Effector memory CD8-positive, alpha-beta T cell (primary cell): Measurements from ENCODE around the gene ELFN2.
"Not testable (repeated sequence)": the region's sequence is repeated elsewhere in the genome, so short reads cannot be mapped to it uniquely, and the experiment has no call there.

Experiments
- ATAC-seq: fragments of 150-1000 bp; cut with Tn5 transposase; replicated peaks from 2 replicates; pipeline ENCODE4 v1.10.0; 2021; ENCODE audit warnings: mild to moderate bottlenecking, moderate library complexity
- DNase-seq, 3 experiments: peaks; one replicate each; pipeline ENCODE4 v3.0.0; 2021
- H3K27ac Mint-ChIP-seq, 2 donors: one replicate each; pipeline ENCODE4 v1.8.0; 2022; ENCODE audit warnings: mild to moderate bottlenecking in 2 of 2, mixed read lengths in 2 of 2, moderate library complexity in 2 of 2
- H3K27me3 Mint-ChIP-seq, 2 donors: one replicate each; pipeline ENCODE4 v1.8.0; 2022; ENCODE audit warnings: mixed read lengths in 2 of 2
- H3K36me3 Mint-ChIP-seq: one replicate; pipeline ENCODE4 v1.8.0; 2022; ENCODE audit warnings: mild to moderate bottlenecking, moderate library complexity, mixed read lengths; ENCODE audit not compliant: insufficient read depth
- H3K4me1 Mint-ChIP-seq, 2 donors: one replicate each; pipeline ENCODE4 v1.8.0; 2022; ENCODE audit warnings: low read depth in 2 of 2, mixed read lengths in 2 of 2
- H3K4me3 Mint-ChIP-seq, 2 donors: one replicate each; pipeline ENCODE4 v1.8.0; 2022; ENCODE audit warnings: mild to moderate bottlenecking in 2 of 2, mixed read lengths in 2 of 2, moderate library complexity in 2 of 2
- H3K9me3 Mint-ChIP-seq, 2 donors: one replicate each; pipeline ENCODE4 v1.8.0; 2022; ENCODE audit warnings: mixed read lengths in 2 of 2

ELFN2 gene

DNA sequence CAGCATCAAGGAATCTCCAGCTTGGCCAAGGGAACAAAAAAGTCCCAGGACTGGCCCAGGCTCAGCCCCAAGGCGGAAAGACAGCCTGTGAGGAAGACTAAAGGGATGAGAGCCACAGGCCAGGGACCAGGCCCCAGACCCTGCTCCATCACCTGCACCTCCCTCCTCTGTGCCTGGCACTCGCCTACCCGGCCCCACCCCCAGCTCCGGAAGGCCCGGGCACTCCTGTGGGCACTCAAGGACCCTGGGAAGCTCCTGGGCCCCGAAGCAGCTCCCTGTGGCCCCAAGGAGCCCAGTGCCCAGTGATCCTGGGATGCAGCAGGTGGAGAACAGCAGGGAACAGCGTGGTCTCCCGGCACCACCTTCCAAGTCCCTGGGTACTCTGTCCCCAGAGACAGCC lies 18.2 kb downstream of the ELFN2 start:
- H3K4me3 Mint-ChIP-seq = no peak overlapping the region
- no peak for ATAC-seq
- DNase-seq = no peak
- H3K27ac Mint-ChIP-seq = no peak overlapping the region
- H3K27me3 Mint-ChIP-seq = peaks cover 22 to 69% of the 10 kb centered on the region in 2 donors
- no peaks in the 10 kb centered on the region for H3K36me3 Mint-ChIP-seq
- peaks cover 0 to 7% of the 10 kb centered on the region in 2 donors for H3K4me1 Mint-ChIP-seq
- H3K9me3 Mint-ChIP-seq = no peaks in the 10 kb centered on the region

DNA sequence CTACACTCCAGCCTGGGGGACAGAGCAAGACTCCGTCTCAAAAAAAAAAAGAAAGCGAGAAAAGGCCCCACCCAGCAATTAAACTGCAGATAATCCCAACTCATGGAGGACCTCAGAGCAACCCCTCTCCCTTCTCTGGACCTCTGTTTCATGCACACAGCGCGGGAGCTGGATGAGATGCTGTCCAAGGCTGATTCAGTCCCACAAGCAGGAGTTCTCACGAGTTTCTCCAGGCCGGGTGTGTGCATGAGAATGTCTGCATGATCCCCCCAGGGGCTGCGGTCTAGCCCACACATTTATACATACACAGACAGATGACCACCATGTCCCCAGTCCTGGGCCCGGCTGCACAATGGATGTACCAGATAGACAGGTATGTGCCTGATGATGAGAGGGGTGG lies 19.4 kb downstream of the ELFN2 start:
- no peak overlapping the region for H3K27ac Mint-ChIP-seq
- ATAC-seq (no peak), DNase-seq (no peak)
- H3K27me3 Mint-ChIP-seq = peaks cover 17 to 69% of the 10 kb centered on the region in 2 donors
- no peak overlapping the region for H3K4me3 Mint-ChIP-seq
- no peaks in the 10 kb centered on the region for H3K36me3 Mint-ChIP-seq
- peaks cover 0 to 4% of the 10 kb centered on the region in 2 donors for H3K4me1 Mint-ChIP-seq
- H3K9me3 Mint-ChIP-seq = no peaks in the 10 kb centered on the region

- no peak for ATAC-seq
- Mint-ChIP-seq H3K4me1 (no peaks in the 10 kb centered on the region), H3K4me3 (no peak overlapping the region), H3K27ac (no peak overlapping the region), H3K27me3 (peaks cover 17 to 62% of the 10 kb centered on the region in 2 donors), H3K9me3 (no peaks in the 10 kb centered on the region), H3K36me3 (no peaks in the 10 kb centered on the region)
- DNase-seq = no peak
Measured at GRCh38 chr22:37406441-37407235, 20.6 kb downstream of the ELFN2 start.

GRCh38 chr22:37404091-37404490 lies 23.2 kb downstream of the ELFN2 start:
- H3K36me3 Mint-ChIP-seq = no peaks in the 10 kb centered on the region
- no peak overlapping the region for H3K27ac Mint-ChIP-seq
- H3K27me3 Mint-ChIP-seq = peaks cover 8 to 46% of the 10 kb centered on the region in 2 donors
- no peak overlapping the region for H3K4me3 Mint-ChIP-seq
- DNase-seq (no peak), ATAC-seq (no peak)
- no peaks in the 10 kb centered on the region for H3K4me1 Mint-ChIP-seq
- H3K9me3 Mint-ChIP-seq = no peaks in the 10 kb centered on the region

GRCh38 chr22:37403267-37403960 lies 23.9 kb downstream of the ELFN2 start:
- Mint-ChIP-seq H3K36me3 (no peaks in the 10 kb centered on the region), H3K9me3 (no peaks in the 10 kb centered on the region), H3K27me3 (peaks cover 15 to 48% of the 10 kb centered on the region in 2 donors), H3K4me3 (no peak overlapping the region), H3K4me1 (no peaks in the 10 kb centered on the region), H3K27ac (no peak overlapping the region)
- ATAC-seq (no peak), DNase-seq (no peak)

DNA sequence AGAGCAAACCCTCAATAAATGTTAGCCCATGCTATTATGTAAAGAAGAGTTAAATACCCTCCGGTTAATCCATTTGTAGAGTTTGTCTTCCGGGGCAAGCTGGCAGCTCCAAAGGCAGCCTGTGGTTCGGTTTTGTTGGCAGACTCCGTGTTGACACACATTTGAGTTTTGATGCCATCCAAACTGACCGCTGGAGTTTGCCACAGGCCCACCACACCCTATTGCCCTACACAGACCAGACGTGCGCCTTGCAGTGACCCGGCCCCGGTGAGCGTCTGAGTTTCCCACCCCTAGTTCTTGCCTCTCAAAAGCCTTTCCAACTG lies 25.1 kb downstream of the ELFN2 start:
- H3K27me3 Mint-ChIP-seq = peaks cover 23 to 61% of the 10 kb centered on the region in 2 donors
- H3K36me3 Mint-ChIP-seq = no peaks in the 10 kb centered on the region
- no peak overlapping the region for H3K27ac Mint-ChIP-seq
- H3K4me3 Mint-ChIP-seq = no peak overlapping the region
- H3K4me1 Mint-ChIP-seq = no peaks in the 10 kb centered on the region
- DNase-seq = no peak
- no peak for ATAC-seq
- no peaks in the 10 kb centered on the region for H3K9me3 Mint-ChIP-seq

- Mint-ChIP-seq H3K27me3 (peaks cover 28 to 63% of the 10 kb centered on the region in 2 donors), H3K36me3 (no peaks in the 10 kb centered on the region), H3K27ac (peak overlapping the region in 1 of 2 donors; percentile 35), H3K4me3 (no peak overlapping the region), H3K9me3 (no peaks in the 10 kb centered on the region), H3K4me1 (no peaks in the 10 kb centered on the region)
- no peak for ATAC-seq
- DNase-seq = no peak
Measured at GRCh38 chr22:37401401-37402183, 25.7 kb downstream of the ELFN2 start.

GRCh38 chr22:37400719-37401118 lies 26.6 kb downstream of the ELFN2 start:
- ATAC-seq = no peak
- no peak for DNase-seq
- Mint-ChIP-seq H3K36me3 (no peaks in the 10 kb centered on the region), H3K27ac (peak overlapping the region in 1 of 2 donors; percentile 35), H3K4me1 (no peaks in the 10 kb centered on the region), H3K27me3 (peaks cover 32 to 66% of the 10 kb centered on the region in 2 donors), H3K9me3 (no peaks in the 10 kb centered on the region), H3K4me3 (no peak overlapping the region)

DNA sequence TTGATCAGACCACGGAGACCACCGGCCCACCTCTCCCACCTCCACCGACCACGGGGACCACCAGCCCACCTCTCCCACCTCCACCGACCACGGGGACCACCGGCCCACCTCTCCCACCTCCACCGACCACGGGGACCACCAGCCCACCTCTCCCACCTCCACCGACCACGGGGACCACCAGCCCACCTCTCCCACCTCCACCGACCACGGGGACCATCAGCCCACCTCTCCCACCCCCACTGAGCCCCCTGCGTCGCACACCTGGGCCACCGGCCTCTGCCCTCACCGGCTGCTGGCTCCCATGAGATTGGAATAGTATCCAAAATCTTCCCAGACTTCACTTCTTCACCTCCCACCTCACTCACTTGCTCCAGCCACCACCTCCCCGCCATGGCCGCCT lies 27.8 kb downstream of the ELFN2 start:
- not testable (repeated sequence) for H3K27ac Mint-ChIP-seq, DNase-seq, ATAC-seq, H3K4me1 Mint-ChIP-seq, H3K4me3 Mint-ChIP-seq, H3K36me3 Mint-ChIP-seq, H3K9me3 Mint-ChIP-seq
- peaks cover 32 to 77% of the 10 kb centered on the region in 2 donors for H3K27me3 Mint-ChIP-seq

DNA sequence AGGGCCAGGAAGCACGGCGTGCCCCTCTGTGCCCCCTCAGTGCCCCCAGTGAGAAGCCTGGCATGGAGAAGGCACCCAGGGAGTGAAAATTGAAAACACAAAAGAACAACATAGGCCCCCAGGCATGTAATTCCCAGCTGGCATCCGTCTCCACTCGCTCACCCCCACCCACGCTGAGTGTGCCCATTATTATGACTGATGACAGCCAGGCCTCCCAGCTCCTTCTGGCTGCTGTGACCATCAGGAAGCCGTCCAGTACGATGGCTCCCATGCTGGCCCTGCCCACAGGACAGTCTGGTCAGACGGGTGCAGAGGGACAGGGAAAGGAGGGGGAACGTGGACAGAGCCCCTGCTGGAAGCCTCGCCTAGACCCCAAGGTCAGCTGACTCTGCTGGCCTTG lies 30.1 kb downstream of the ELFN2 start:
- H3K4me3 Mint-ChIP-seq = no peak overlapping the region

GRCh38 chr22:37396488-37397084 lies 30.7 kb downstream of the ELFN2 start:
- Mint-ChIP-seq H3K4me1 (no peaks in the 10 kb centered on the region), H3K4me3 (no peak overlapping the region), H3K27me3 (peaks cover 24 to 62% of the 10 kb centered on the region in 2 donors), H3K9me3 (no peaks in the 10 kb centered on the region), H3K27ac (peak overlapping the region in 1 of 2 donors; percentile 27), H3K36me3 (no peaks in the 10 kb centered on the region)
- ATAC-seq = no peak
- no peak for DNase-seq

More for the DNA sequence above, 30.1 kb downstream of the ELFN2 start:
- H3K36me3 Mint-ChIP-seq = no peaks in the 10 kb centered on the region
- no peaks in the 10 kb centered on the region for H3K9me3 Mint-ChIP-seq
- peaks cover 24 to 62% of the 10 kb centered on the region in 2 donors for H3K27me3 Mint-ChIP-seq
- no peaks in the 10 kb centered on the region for H3K4me1 Mint-ChIP-seq
- no peak overlapping the region for H3K27ac Mint-ChIP-seq
- ATAC-seq (no peak), DNase-seq (no peak)

DNA sequence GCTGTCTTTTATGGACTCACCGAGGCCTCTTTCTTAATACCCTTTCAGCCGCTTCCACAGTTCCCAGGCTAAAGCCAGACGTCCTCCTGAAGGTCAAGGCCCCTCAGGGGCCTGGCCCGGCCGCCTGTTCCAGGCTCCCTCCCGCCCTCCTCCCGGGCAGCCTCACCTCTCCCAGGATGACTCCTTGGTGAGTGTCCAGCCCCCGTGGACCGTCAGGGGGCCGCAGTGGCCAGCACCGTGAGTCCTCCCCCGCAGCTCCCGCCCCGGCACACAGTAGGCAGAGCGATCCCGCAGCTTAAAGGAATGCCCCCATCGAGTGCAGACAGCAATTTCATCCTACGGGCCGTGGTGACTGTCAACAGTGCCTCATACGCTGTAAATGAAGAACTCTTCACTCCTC lies 32.9 kb downstream of the ELFN2 start:
- Mint-ChIP-seq H3K4me3 (no peak overlapping the region), H3K36me3 (no peaks in the 10 kb centered on the region), H3K27ac (no peak overlapping the region), H3K4me1 (no peaks in the 10 kb centered on the region), H3K9me3 (no peaks in the 10 kb centered on the region), H3K27me3 (peaks cover 24 to 62% of the 10 kb centered on the region in 2 donors)
- ATAC-seq = no peak
- no peak for DNase-seq

- Mint-ChIP-seq H3K4me1 (no peaks in the 10 kb centered on the region), H3K9me3 (no peaks in the 10 kb centered on the region), H3K36me3 (no peaks in the 10 kb centered on the region), H3K4me3 (no peak overlapping the region), H3K27me3 (peaks cover 20 to 62% of the 10 kb centered on the region in 2 donors), H3K27ac (no peak overlapping the region)
- ATAC-seq (no peak), DNase-seq (no peak)
Measured at GRCh38 chr22:37393746-37394145, 33.5 kb downstream of the ELFN2 start.
